Erythroblast (primary cell): ENCODE measurements around the gene LRTM2.

Experiments used
- GATA1 ChIP-seq: IDR thresholded peaks from 2 replicates; pipeline ENCODE4 v1.6.1; 2011; ENCODE audit warnings: low read depth, mild to moderate bottlenecking, control low read depth, low read length, moderate library complexity
- POLR2A ChIP-seq: IDR thresholded peaks from 2 replicates; pipeline ENCODE4 v1.6.1; 2011; ENCODE audit warnings: mild to moderate bottlenecking, low read length

DNA sequence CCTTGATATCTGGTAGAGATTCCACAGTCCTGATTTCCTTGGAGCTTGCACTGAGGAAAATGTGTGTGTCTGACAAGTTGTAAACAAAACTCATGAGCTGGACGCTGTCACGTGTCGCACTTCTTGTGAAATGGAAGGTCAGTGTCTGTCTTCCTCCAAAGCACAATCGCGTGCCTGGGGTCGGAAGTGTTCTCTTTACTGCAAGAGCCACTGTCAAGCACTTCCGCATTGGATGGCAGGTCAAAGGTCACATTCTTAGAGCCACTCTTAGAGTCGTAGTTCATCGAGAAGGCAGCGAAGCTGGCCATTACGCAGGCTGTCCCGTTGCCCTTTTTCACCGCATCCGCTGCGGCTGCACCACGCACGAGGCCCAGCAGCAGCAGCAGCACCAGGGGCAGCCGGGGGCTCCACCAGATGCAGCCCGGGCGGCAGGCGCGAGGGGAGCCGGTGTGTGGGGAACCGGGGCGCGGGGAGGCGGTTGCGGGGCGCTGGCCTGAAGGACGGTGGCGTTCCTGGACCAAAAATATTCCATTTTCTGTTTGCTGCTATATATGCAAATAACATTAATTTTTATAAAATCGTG lies 45.0 kb downstream of the LRTM2 start:
- TF ChIP-seq POLR2A = no peak
- TF ChIP-seq GATA1 = no peak
